Mucosa of descending colon (tissue), 3 donors: ENCODE data around the gene GRIN2C. TPM values are rescaled to one million over a fixed set of nuclear protein-coding genes. Genes with fewer than 3 reads are reported as not detected.

Experiments used
- ATAC-seq: fragments of 200-7000 bp; cut with Tn5 transposase; one replicate; pipeline ENCODE4 v1.9.1; 2020; ENCODE audit warnings: mild to moderate bottlenecking, moderate library complexity
- DNase-seq, 3 donors: peaks; one replicate each; pipeline ENCODE4 v3.0.0-alpha.2; 2020
- H3K36me3 ChIP-seq: fragments of 200-600 bp; one replicate; pipeline ENCODE4 v1.8.0; 2021; ENCODE audit warnings: low read depth, mild to moderate bottlenecking
- H3K4me1 ChIP-seq: fragments of 200-600 bp; one replicate; pipeline ENCODE4 v1.8.0; 2021; ENCODE audit warnings: low read depth, mild to moderate bottlenecking
- H3K4me3 ChIP-seq: fragments of 200-600 bp; one replicate; pipeline ENCODE4 v1.8.0; 2021; ENCODE audit warnings: mild to moderate bottlenecking
- H3K9me3 ChIP-seq: fragments of 200-600 bp; one replicate; pipeline ENCODE4 v1.8.0; 2021; ENCODE audit warnings: mild to moderate bottlenecking
- CTCF ChIP-seq: fragments of 200-600 bp; IDR thresholded peaks from one replicate; pipeline ENCODE4 v1.8.0; 2022; ENCODE audit warnings: antibody characterized with exemption, mild to moderate bottlenecking
- intact Hi-C, 2 donors: fragments of 100-400 bp; cut with DNase I in 1 of 2; cut with micrococcal nuclease in 1 of 2; formaldehyde crosslinking; loops; one replicate each; pipeline versions ENCODE4 v1.11.0 to v1.11.1; 2022; cut with DNase I, micrococcal nuclease
- total RNA-seq, 3 donors: library from RNA; stranded (reverse); fragmentation: NEBNext Ultra II Directional in 2 of 3; extraction: Animal tissue kit (Norgen Biotek cat#: 25700) in 2 of 3; gene quantifications; one replicate each; pipeline versions ENCODE4 v1.2.1 to v1.2.4, GENCODE V29; 2021 to 2023
- donor health status: DM: no; HTN: no; CAD: no; lungs with moderate emphysema.
- donor health status: DM: no; HTN: no; CAD: no.
- donor health status: DM: no; HTN: yes; CAD: no.

The GRIN2C gene
- total RNA-seq, 3 donors from 2014 or later = 0.35 to 1.4 (median 0.55) TPM

- H3K4me3 ChIP-seq = no peak overlapping the region
- DNase-seq (no peak), ATAC-seq (no peak)
- H3K9me3 ChIP-seq = no peaks in the 10 kb centered on the region
- H3K4me1 ChIP-seq = no peaks in the 10 kb centered on the region
- no peak for TF ChIP-seq CTCF
- H3K36me3 ChIP-seq = no peaks in the 10 kb centered on the region
- intact Hi-C loops = no loop called here
Observed at GRCh38 chr17:74796866-74797265, 62.8 kb downstream of the GRIN2C start.

- intact Hi-C loops = no loop called here
- ATAC-seq (no peak), DNase-seq (no peak)
- Histone ChIP-seq H3K4me3 (no peak overlapping the region), H3K36me3 (no peaks in the 10 kb centered on the region), H3K4me1 (no peaks in the 10 kb centered on the region), H3K9me3 (no peaks in the 10 kb centered on the region)
- TF ChIP-seq CTCF = no peak
Observed at GRCh38 chr17:74796211-74796610, 63.5 kb downstream of the GRIN2C start.

- no peaks in the 10 kb centered on the region for H3K4me1 ChIP-seq
- H3K36me3 ChIP-seq = no peaks in the 10 kb centered on the region
- ATAC-seq = no peak
- TF ChIP-seq CTCF = no peak
- no peaks in the 10 kb centered on the region for H3K9me3 ChIP-seq
- intact Hi-C loops = no loop called here
- no peak overlapping the region for H3K4me3 ChIP-seq
- DNase-seq = no peak
Observed at GRCh38 chr17:74795327-74796020, 64.2 kb downstream of the GRIN2C start.

- H3K9me3 ChIP-seq = no peaks in the 10 kb centered on the region
- DNase-seq = no peak
- intact Hi-C loops = loop anchor here in 1 of 2 donors (5.0 kb wide), 1 partner anchor 70 kb away; no protein-coding TSS in a partner anchor
- H3K4me3 ChIP-seq = no peak overlapping the region
- no peaks in the 10 kb centered on the region for H3K36me3 ChIP-seq
- H3K4me1 ChIP-seq = no peaks in the 10 kb centered on the region
- no peak for TF ChIP-seq CTCF
- ATAC-seq = no peak
Observed at GRCh38 chr17:74792586-74793105, 67.0 kb downstream of the GRIN2C start.

Other genes starting within 250 kb of the GRIN2C start
- under 1 TPM in 2 of 3 donors, not detected in 1; 0.47 to 0.53 TPM for gene CD300E, start 236.1 kb downstream of the GRIN2C start, total RNA-seq
- gene CD300LF, start 147.0 kb downstream of the GRIN2C start, total RNA-seq = 1 to 10 TPM; 2.0 TPM
- gene RAB37, start 122.6 kb downstream of the GRIN2C start, total RNA-seq = 1 to 10 TPM; 4.3 to 9.8 (median 9.0) TPM
- gene NHERF1, start 111.3 kb downstream of the GRIN2C start, total RNA-seq = 100 to 1,000 TPM; 109 to 281 (median 164) TPM
- gene NAT9, start 83.5 kb downstream of the GRIN2C start, total RNA-seq = 10 to 100 TPM; 35.8 to 40.6 (median 39.8) TPM
- gene FDXR, start 13.1 kb upstream of the GRIN2C start, total RNA-seq = 10 to 100 TPM; 10.6 to 14.8 (median 12.0) TPM
- gene FADS6, start 33.7 kb upstream of the GRIN2C start, total RNA-seq = 1 to 10 TPM in 2 of 3 donors, under 1 TPM in 1; 0.14 to 4.2 (median 1.1) TPM
- gene USH1G, start 63.4 kb upstream of the GRIN2C start, total RNA-seq = not detected
- 100 to 1,000 TPM in 1 of 3 donors, 10 to 100 TPM in 2; 15.3 to 135 (median 54.0) TPM for gene OTOP2, start 64.4 kb upstream of the GRIN2C start, total RNA-seq
- 1 to 10 TPM in 2 of 3 donors, under 1 TPM in 1; 0.38 to 2.8 (median 1.5) TPM for gene OTOP3, start 76.0 kb upstream of the GRIN2C start, total RNA-seq
- gene HID1, start 112.9 kb upstream of the GRIN2C start, total RNA-seq = 10 to 100 TPM; 29.9 to 56.9 (median 47.4) TPM
- 10 to 100 TPM in 1 of 3 donors, 1 to 10 TPM in 2; 2.2 to 14.0 (median 3.1) TPM for gene CDR2L, start 127.7 kb upstream of the GRIN2C start, total RNA-seq
- 10 to 100 TPM; 24.7 to 32.9 (median 25.4) TPM for gene MRPL58, start 152.8 kb upstream of the GRIN2C start, total RNA-seq
- gene ATP5PD, start 187.1 kb upstream of the GRIN2C start, total RNA-seq = 100 to 1,000 TPM; 292 to 362 (median 338) TPM
- gene KCTD2, start 187.3 kb upstream of the GRIN2C start, total RNA-seq = 10 to 100 TPM; 19.1 to 30.0 (median 21.2) TPM
- 10 to 100 TPM; 18.2 to 58.8 (median 26.4) TPM for gene SLC16A5, start 228.1 kb upstream of the GRIN2C start, total RNA-seq